Stimulated activated naive B cell treated with anti-CD40 and anti-IgM and Interleukin-4, amounts not matched to agents 10 μg/mL and 1 μg/mL and 100 μg/mL, for 72 hours (primary cell): ENCODE measurements around the gene GMDS.
A peak's percentile ranks its signal among the peaks of the same experiment; 100 is the strongest.

Experiments
- ATAC-seq, 2 donors: fragments of 150-1000 bp; cut with Tn5 transposase; replicated peaks; 2 replicates each; pipeline ENCODE4 v1.10.0; 2021; ENCODE audit warnings: moderate library complexity in 1 of 2
- DNase-seq: peaks from one replicate; pipeline ENCODE4 v3.0.0; 2021
- H3K27ac Mint-ChIP-seq: one replicate; pipeline ENCODE4 v1.8.0; 2022; ENCODE audit warnings: mild to moderate bottlenecking, mixed read lengths
- H3K27me3 Mint-ChIP-seq, 2 donors: one replicate each; pipeline ENCODE4 v1.8.0; 2022; ENCODE audit warnings: mixed read lengths in 2 of 2
- H3K36me3 Mint-ChIP-seq, 2 donors: one replicate each; pipeline ENCODE4 v1.8.0; 2022; ENCODE audit warnings: mixed read lengths in 2 of 2, mild to moderate bottlenecking in 1 of 2
- H3K4me1 Mint-ChIP-seq, 2 donors: one replicate each; pipeline ENCODE4 v1.8.0; 2022; ENCODE audit warnings: mixed read lengths in 2 of 2, mild to moderate bottlenecking in 1 of 2
- H3K4me3 Mint-ChIP-seq, 2 donors: one replicate each; pipeline ENCODE4 v1.8.0; 2022; ENCODE audit warnings: mild to moderate bottlenecking in 2 of 2, mixed read lengths in 2 of 2, moderate library complexity in 1 of 2
- H3K9me3 Mint-ChIP-seq, 2 donors: one replicate each; pipeline ENCODE4 v1.8.0; 2022; ENCODE audit warnings: mixed read lengths in 2 of 2, mild to moderate bottlenecking in 1 of 2

Gene GMDS

GRCh38 chr6:1834207-1834606 lies 411.2 kb downstream of the GMDS start:
- no peak for ATAC-seq

GRCh38 chr6:1832844-1833787 lies 412.3 kb downstream of the GMDS start:
- no peaks in the 10 kb centered on the region for H3K27me3 Mint-ChIP-seq
- no peak overlapping the region for H3K4me3 Mint-ChIP-seq
- H3K36me3 Mint-ChIP-seq = peaks cover 16 to 24% of the 10 kb centered on the region in 2 donors
- no peak overlapping the region for H3K27ac Mint-ChIP-seq
- peak in 1 of 2 donors; percentile 19 for ATAC-seq
- peaks cover 6 to 10% of the 10 kb centered on the region in 2 donors for H3K9me3 Mint-ChIP-seq
- H3K4me1 Mint-ChIP-seq = no peaks in the 10 kb centered on the region
- no peak for DNase-seq

More at GRCh38 chr6:1834207-1834606, 411.2 kb downstream of the GMDS start:
- no peaks in the 10 kb centered on the region for H3K4me1 Mint-ChIP-seq
- DNase-seq = no peak
- H3K36me3 Mint-ChIP-seq = peaks cover 9 to 15% of the 10 kb centered on the region in 2 donors
- no peak overlapping the region for H3K4me3 Mint-ChIP-seq
- no peak overlapping the region for H3K27ac Mint-ChIP-seq
- no peaks in the 10 kb centered on the region for H3K27me3 Mint-ChIP-seq
- H3K9me3 Mint-ChIP-seq = peaks cover 0 to 3% of the 10 kb centered on the region in 2 donors

- Mint-ChIP-seq H3K27me3 (no peaks in the 10 kb centered on the region), H3K4me3 (no peak overlapping the region), H3K27ac (no peak overlapping the region), H3K36me3 (peaks cover 20 to 32% of the 10 kb centered on the region in 2 donors), H3K9me3 (peaks cover 12 to 16% of the 10 kb centered on the region in 2 donors), H3K4me1 (no peaks in the 10 kb centered on the region)
- DNase-seq (no peak), ATAC-seq (no peak)
Observed at GRCh38 chr6:1832358-1832757, 413.0 kb downstream of the GMDS start.

DNA sequence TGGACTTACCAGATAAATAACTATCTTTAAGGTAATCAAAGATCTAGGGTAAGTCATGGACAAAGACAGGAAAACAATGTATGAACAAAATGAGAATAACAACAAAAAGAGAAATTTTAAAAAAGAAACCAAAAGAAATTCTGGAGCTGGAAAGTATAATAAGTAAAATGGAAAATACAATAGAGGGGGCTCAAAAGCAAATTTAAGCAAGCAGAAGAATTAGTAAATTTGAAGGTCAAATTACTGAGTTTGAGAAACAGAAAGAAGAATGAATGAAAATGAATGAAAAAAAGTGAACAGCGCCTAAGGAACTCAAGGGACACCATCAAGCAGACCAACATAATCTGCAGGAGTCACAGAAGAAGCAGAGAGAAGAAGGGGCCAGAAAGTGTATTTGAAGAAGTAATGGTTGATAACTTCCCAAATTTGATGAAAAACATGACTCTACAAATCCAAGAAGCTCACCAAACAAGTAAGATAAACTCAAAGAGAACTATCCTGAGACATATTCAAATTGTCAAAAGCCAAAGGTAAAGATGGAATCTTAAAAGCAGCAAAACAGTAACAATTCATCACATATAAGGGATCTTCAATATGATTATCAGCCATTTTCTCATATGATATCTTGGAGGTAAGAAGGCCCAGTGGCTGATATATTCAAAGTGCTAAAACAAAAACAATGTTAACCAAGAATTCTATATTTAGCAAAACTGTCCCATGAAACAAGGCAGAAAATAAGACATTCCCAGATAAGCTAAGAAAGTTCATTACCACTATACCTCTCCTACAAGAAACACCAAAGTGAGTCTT lies 417.2 kb downstream of the GMDS start:
- Mint-ChIP-seq H3K9me3 (peaks cover 12 to 22% of the 10 kb centered on the region in 2 donors), H3K27ac (no peak overlapping the region), H3K4me1 (peaks cover 7 to 20% of the 10 kb centered on the region in 2 donors), H3K4me3 (no peak overlapping the region), H3K36me3 (peaks cover 26 to 38% of the 10 kb centered on the region in 2 donors), H3K27me3 (no peaks in the 10 kb centered on the region)
- DNase-seq = no peak
- ATAC-seq = no peak

DNA sequence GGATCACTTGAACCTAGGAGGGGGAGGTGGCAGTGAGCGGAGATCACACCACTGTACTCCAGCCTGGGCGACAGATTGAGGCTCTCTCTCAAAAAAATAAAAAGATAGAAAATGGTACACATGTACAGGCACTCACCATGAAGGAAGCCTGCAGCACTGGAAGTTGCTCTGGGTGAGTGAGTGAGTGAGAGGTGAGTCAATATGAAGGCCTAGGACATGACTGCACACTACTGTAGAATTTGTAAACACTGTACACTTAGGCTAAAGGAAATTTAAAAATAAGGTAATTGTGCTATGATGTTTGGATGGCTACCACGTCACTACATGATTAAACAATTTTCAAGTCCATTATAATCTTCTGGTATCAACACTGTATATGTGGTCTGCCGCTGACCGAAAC lies 419.5 kb downstream of the GMDS start:
- H3K27me3 Mint-ChIP-seq = no peaks in the 10 kb centered on the region
- ATAC-seq (no peak), DNase-seq (no peak)
- H3K9me3 Mint-ChIP-seq = peaks cover 12 to 22% of the 10 kb centered on the region in 2 donors
- no peak overlapping the region for H3K4me3 Mint-ChIP-seq
- H3K4me1 Mint-ChIP-seq = peaks cover 7 to 20% of the 10 kb centered on the region in 2 donors
- peaks cover 22 to 34% of the 10 kb centered on the region in 2 donors for H3K36me3 Mint-ChIP-seq
- H3K27ac Mint-ChIP-seq = no peak overlapping the region

GRCh38 chr6:1825277-1825676 lies 420.1 kb downstream of the GMDS start:
- H3K27ac Mint-ChIP-seq = no peak overlapping the region
- no peak overlapping the region for H3K4me3 Mint-ChIP-seq
- ATAC-seq = peak; percentile 76 to 78
- H3K4me1 Mint-ChIP-seq = peaks cover 7 to 20% of the 10 kb centered on the region in 2 donors
- peaks cover 20 to 31% of the 10 kb centered on the region in 2 donors for H3K36me3 Mint-ChIP-seq
- no peak for DNase-seq
- H3K27me3 Mint-ChIP-seq = no peaks in the 10 kb centered on the region
- peaks cover 12 to 21% of the 10 kb centered on the region in 2 donors for H3K9me3 Mint-ChIP-seq

- H3K4me1 Mint-ChIP-seq = peaks cover 7 to 20% of the 10 kb centered on the region in 2 donors
- no peak for ATAC-seq
- no peak overlapping the region for H3K4me3 Mint-ChIP-seq
- H3K9me3 Mint-ChIP-seq = peaks cover 0 to 6% of the 10 kb centered on the region in 2 donors
- no peak overlapping the region for H3K27ac Mint-ChIP-seq
- DNase-seq = no peak
- no peaks in the 10 kb centered on the region for H3K27me3 Mint-ChIP-seq
- peaks cover 6% of the 10 kb centered on the region in 2 donors for H3K36me3 Mint-ChIP-seq
Observed at GRCh38 chr6:1821513-1822183, 423.8 kb downstream of the GMDS start.

GRCh38 chr6:1821164-1821512 lies 424.3 kb downstream of the GMDS start:
- H3K27me3 Mint-ChIP-seq = no peaks in the 10 kb centered on the region
- no peak overlapping the region for H3K4me3 Mint-ChIP-seq
- H3K36me3 Mint-ChIP-seq = peaks cover 6% of the 10 kb centered on the region in 2 donors
- ATAC-seq = no peak
- no peak overlapping the region for H3K27ac Mint-ChIP-seq
- DNase-seq = no peak
- peaks cover 7 to 20% of the 10 kb centered on the region in 2 donors for H3K4me1 Mint-ChIP-seq
- H3K9me3 Mint-ChIP-seq = peaks cover 0 to 6% of the 10 kb centered on the region in 2 donors

DNA sequence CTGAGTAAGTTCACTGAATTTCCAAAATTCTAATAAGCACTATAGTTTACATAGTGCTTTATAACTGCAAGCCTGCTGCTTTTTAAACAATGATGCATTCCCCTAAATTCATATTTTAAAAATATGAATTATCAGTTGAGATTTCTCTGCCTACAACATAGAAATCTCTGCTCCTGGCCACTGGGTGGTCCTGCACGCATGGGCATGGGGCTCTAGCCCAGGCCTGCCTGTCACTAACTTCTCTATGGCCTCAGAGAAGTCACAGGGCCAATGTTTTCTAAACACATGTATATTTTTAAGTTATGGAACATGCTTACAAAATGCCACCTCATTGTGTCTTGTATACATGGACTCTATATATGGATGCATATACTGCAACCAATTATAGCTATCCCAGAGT lies 424.7 kb downstream of the GMDS start:
- Mint-ChIP-seq H3K36me3 (peaks cover 6% of the 10 kb centered on the region in 2 donors), H3K4me3 (no peak overlapping the region), H3K9me3 (peaks cover 0 to 6% of the 10 kb centered on the region in 2 donors), H3K27me3 (no peaks in the 10 kb centered on the region), H3K4me1 (peaks cover 7 to 18% of the 10 kb centered on the region in 2 donors), H3K27ac (no peak overlapping the region)
- DNase-seq (no peak), ATAC-seq (no peak)

GRCh38 chr6:1820165-1820564 lies 425.2 kb downstream of the GMDS start:
- no peak for DNase-seq
- ATAC-seq = no peak
- Mint-ChIP-seq H3K4me3 (no peak overlapping the region), H3K36me3 (peaks cover 6% of the 10 kb centered on the region in 2 donors), H3K4me1 (peaks cover 7 to 12% of the 10 kb centered on the region in 2 donors), H3K9me3 (peaks cover 0 to 6% of the 10 kb centered on the region in 2 donors), H3K27me3 (no peaks in the 10 kb centered on the region), H3K27ac (no peak overlapping the region)

DNA sequence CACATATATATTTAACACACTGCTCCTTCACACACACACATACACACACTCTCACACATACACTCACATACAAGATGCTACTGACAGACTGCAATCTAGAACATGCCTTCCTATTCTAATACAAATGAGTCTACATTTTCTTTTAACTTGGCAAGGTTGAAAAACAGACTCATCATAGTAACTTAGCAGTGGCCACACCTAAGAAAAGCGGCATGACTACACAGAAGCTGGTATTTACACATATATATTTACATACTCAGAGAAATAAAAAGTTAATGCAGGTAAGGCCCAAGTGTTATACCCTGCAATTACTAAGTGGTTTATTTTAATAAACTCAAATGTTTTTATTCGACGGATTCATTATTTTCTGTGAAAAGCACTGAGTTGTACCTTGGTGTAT lies 426.4 kb downstream of the GMDS start:
- DNase-seq (no peak), ATAC-seq (no peak)
- Mint-ChIP-seq H3K27me3 (no peaks in the 10 kb centered on the region), H3K4me3 (no peak overlapping the region), H3K27ac (no peak overlapping the region), H3K9me3 (peaks cover 0 to 1% of the 10 kb centered on the region in 2 donors), H3K36me3 (peaks cover 1% of the 10 kb centered on the region in 2 donors), H3K4me1 (peaks cover 2 to 4% of the 10 kb centered on the region in 2 donors)

DNA sequence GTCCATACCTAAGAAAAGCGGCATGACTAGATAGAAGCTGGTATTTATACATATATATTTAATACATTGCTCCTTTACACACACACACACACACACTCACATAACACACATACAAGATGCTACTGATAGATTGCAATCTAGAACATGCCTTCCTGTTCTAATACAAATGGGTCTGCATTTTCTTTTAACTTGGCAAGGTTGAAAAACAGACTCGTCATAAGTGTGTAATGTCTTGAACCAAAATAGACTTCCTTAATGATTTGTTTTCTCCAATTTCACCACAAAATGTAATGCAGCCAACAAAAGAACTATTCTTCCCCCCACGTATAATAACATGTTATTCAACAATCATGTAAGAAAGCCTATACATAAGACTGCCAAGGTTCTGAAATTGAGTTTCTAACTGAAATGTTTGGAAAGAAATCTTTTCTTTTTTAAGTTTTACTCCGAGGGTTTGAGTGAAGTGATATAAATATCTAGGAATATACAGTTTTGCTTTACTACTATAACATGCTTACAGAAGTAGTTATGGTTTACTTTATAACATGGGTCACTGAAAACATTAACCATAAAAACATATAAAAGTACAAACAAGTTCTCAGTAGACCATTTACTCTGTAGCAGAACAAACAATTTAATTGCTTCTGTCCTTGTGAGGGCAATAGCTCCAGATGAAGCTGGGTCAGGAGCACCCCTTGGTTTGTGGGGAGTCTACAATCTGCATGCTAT lies 428.2 kb downstream of the GMDS start:
- H3K36me3 Mint-ChIP-seq = peaks cover 0 to 3% of the 10 kb centered on the region in 2 donors
- DNase-seq = no peak
- no peaks in the 10 kb centered on the region for H3K9me3 Mint-ChIP-seq
- H3K4me1 Mint-ChIP-seq = peaks cover 0 to under 1% of the 10 kb centered on the region in 2 donors
- no peak overlapping the region for H3K27ac Mint-ChIP-seq
- H3K4me3 Mint-ChIP-seq = no peak overlapping the region
- no peaks in the 10 kb centered on the region for H3K27me3 Mint-ChIP-seq
- ATAC-seq = no peak

GRCh38 chr6:1815827-1816452 lies 429.5 kb downstream of the GMDS start:
- H3K27ac Mint-ChIP-seq = no peak overlapping the region
- peaks cover 6 to 7% of the 10 kb centered on the region in 2 donors for H3K4me1 Mint-ChIP-seq
- H3K27me3 Mint-ChIP-seq = no peaks in the 10 kb centered on the region
- H3K9me3 Mint-ChIP-seq = no peaks in the 10 kb centered on the region
- DNase-seq (no peak), ATAC-seq (no peak)
- no peak overlapping the region for H3K4me3 Mint-ChIP-seq
- peaks cover 0 to 5% of the 10 kb centered on the region in 2 donors for H3K36me3 Mint-ChIP-seq
